ENCODE data around the gene CPVL.
A peak's percentile ranks its signal among the peaks of the same experiment; 100 is the strongest.

CPVL gene

GRCh38 chr7:29156907-29157452 lies 10.6 kb upstream of the CPVL start:
- no peak overlapping the region for H3K27ac ChIP-seq
- TF ChIP-seq ZFX (IDR thresholded peaks at IDR 0.05): no peak
- TF ChIP-seq CTCF (conservative IDR thresholded peaks at IDR 0.05): no peak; the same call in 1 of the 2 replicates

DNA sequence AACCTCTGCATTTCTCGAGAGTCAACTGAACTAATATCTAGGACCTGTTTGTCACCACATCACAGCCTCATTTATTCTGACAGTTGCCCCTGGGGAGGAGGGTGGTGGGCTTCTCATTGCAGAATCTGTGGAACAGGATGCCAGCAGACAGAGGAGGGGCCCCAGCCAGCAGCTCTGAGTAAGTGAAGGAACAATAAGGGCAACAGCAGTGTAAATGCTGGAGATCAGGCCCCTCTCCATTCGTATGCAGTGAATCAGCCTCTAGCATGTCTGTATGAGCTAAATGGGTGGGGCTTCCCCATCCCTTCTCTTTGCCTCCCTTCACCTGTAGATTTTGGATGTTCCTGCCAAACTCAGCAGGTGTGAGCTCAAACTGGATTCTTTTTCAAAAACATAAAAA lies 7.7 kb upstream of the CPVL start:
- no peak for TF ChIP-seq ZFX (IDR thresholded peaks at IDR 0.05)
- TF ChIP-seq CTCF (conservative IDR thresholded peaks at IDR 0.05): no peak
- H3K27ac ChIP-seq: no peak overlapping the region

- TF ChIP-seq CTCF (conservative IDR thresholded peaks at IDR 0.05) (no peak), ZFX (IDR thresholded peaks at IDR 0.05) (no peak)
- no peak overlapping the region for H3K27ac ChIP-seq
Measured at GRCh38 chr7:29150856-29151255, 4.5 kb upstream of the CPVL start.

DNA sequence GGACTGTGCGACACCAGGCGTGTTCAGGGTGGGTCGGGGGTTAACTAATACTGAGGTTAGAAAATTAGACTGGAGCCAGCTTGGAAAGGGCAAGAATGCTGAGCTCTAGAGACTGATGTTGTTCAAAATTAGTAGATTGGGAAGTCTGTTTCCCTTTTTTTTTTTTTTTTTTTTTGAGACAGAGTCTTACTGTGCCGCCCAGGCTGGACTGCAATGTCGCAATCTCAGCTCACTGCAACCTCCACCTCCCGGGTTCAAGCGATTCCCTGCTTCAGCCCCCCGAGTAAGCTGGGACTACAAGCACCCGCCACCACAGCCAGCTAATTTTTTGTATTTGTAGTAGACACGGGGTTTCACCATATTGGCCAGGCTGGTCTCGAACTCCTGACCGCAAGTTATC lies 2.7 kb upstream of the CPVL start:
- no peak overlapping the region for H3K27ac ChIP-seq
- no peak for TF ChIP-seq ZFX (IDR thresholded peaks at IDR 0.05)

GRCh38 chr7:29147821-29148220 lies 1.5 kb upstream of the CPVL start:
- TF ChIP-seq CTCF (conservative IDR thresholded peaks at IDR 0.05) (no peak), ZFX (IDR thresholded peaks at IDR 0.05) (no peak)
- H3K27ac ChIP-seq: no peak overlapping the region

- H3K27ac ChIP-seq: no peak overlapping the region
- peak; percentile 32 for TF ChIP-seq CTCF (conservative IDR thresholded peaks at IDR 0.05)
- TF ChIP-seq ZFX (IDR thresholded peaks at IDR 0.05): no peak
Measured at GRCh38 chr7:29146888-29147609, 712 bp upstream of the CPVL start.

DNA sequence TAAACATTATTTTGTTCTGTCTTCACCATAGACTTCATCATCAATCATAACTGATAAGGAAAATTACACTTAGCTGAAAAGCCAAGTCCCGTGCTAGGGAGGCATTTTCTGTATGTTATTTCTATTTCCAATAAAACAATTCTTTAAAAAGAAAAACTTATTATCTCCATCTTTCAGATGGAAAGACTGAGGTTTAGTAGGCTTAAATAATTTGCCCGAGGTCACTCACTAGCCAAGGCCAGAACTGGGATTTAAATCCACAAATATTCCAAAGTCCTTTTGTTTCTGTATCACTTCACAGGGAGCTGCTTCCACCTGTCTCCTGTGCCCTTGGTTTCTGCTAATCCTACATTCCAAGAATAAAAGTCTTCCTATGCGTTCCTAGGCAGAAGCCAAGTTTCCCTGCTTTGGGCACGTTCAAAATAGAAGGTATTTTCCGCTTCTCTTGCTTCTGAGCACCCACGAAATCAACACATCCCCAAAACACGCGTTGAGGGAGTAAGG lies 732 bp downstream of the CPVL start:
- H3K27ac ChIP-seq: no peak overlapping the region
- TF ChIP-seq CTCF (conservative IDR thresholded peaks at IDR 0.05) (no peak), ZFX (IDR thresholded peaks at IDR 0.05) (no peak)

- TF ChIP-seq CTCF (conservative IDR thresholded peaks at IDR 0.05) (no peak), ZFX (IDR thresholded peaks at IDR 0.05) (no peak)
- H3K27ac ChIP-seq: no peak overlapping the region
Measured at GRCh38 chr7:29143751-29144150, 2.6 kb downstream of the CPVL start.

Data from C4-2B (cell line).